Stimulated activated effector memory CD8-positive, alpha-beta T cell treated with anti-CD3 and anti-CD28 coated beads, Interleukin-12 subunit alpha, Interleukin-12 subunit beta, amount 100 ng/mL, for 72 hours (primary cell): ENCODE data around the gene PRPF38B.

Source experiments
- ATAC-seq: fragments of 150-1000 bp; cut with Tn5 transposase; 2 replicates; pipeline ENCODE4 v1.10.0; 2021
- DNase-seq, 2 donors: peaks; one replicate each; pipeline ENCODE4 v3.0.0; 2021 to 2022; ENCODE audit warnings: low spot score in 2 of 2
- H3K27ac Mint-ChIP-seq: one replicate; pipeline ENCODE4 v1.8.0; 2022; ENCODE audit warnings: mild to moderate bottlenecking, mixed read lengths
- H3K36me3 Mint-ChIP-seq: one replicate; pipeline ENCODE4 v1.8.0; 2022; ENCODE audit warnings: mild to moderate bottlenecking, mixed read lengths
- H3K4me1 Mint-ChIP-seq: one replicate; pipeline ENCODE4 v1.8.0; 2022; ENCODE audit warnings: mixed read lengths
- H3K4me3 Mint-ChIP-seq: one replicate; pipeline ENCODE4 v1.8.0; 2022; ENCODE audit warnings: mild to moderate bottlenecking, mixed read lengths
- H3K9me3 Mint-ChIP-seq: one replicate; pipeline ENCODE4 v1.8.0; 2022; ENCODE audit warnings: mixed read lengths

PRPF38B gene

GRCh38 chr1:108719656-108720435, 27.7 kb downstream of the PRPF38B start:
- H3K9me3 Mint-ChIP-seq, result no peaks in the 10 kb centered on the region
- no peak for DNase-seq
- H3K36me3 Mint-ChIP-seq, result no peaks in the 10 kb centered on the region
- H3K4me3 Mint-ChIP-seq, result no peak overlapping the region
- peak; percentile 72 for ATAC-seq
- no peaks in the 10 kb centered on the region for H3K4me1 Mint-ChIP-seq
- no peak overlapping the region for H3K27ac Mint-ChIP-seq

GRCh38 chr1:108722292-108722691, 30.2 kb downstream of the PRPF38B start:
- no peak for ATAC-seq

GRCh38 chr1:108725906-108726305, 33.8 kb downstream of the PRPF38B start:
- H3K9me3 Mint-ChIP-seq, result no peaks in the 10 kb centered on the region
- no peak overlapping the region for H3K27ac Mint-ChIP-seq
- no peaks in the 10 kb centered on the region for H3K4me1 Mint-ChIP-seq
- H3K4me3 Mint-ChIP-seq, result no peak overlapping the region
- ATAC-seq, result no peak
- no peaks in the 10 kb centered on the region for H3K36me3 Mint-ChIP-seq
- no peak for DNase-seq

More at GRCh38 chr1:108722292-108722691, 30.2 kb downstream of the PRPF38B start:
- no peaks in the 10 kb centered on the region for H3K4me1 Mint-ChIP-seq
- H3K9me3 Mint-ChIP-seq, result no peaks in the 10 kb centered on the region
- no peaks in the 10 kb centered on the region for H3K36me3 Mint-ChIP-seq
- no peak overlapping the region for H3K27ac Mint-ChIP-seq
- no peak overlapping the region for H3K4me3 Mint-ChIP-seq
- DNase-seq, result no peak

- Mint-ChIP-seq H3K4me3 (no peak overlapping the region), H3K9me3 (no peaks in the 10 kb centered on the region), H3K27ac (no peak overlapping the region), H3K4me1 (no peaks in the 10 kb centered on the region), H3K36me3 (no peaks in the 10 kb centered on the region)
- ATAC-seq (no peak), DNase-seq (no peak)
These were observed 36.3 kb downstream of the PRPF38B start for GRCh38 chr1:108728327-108728923.

- Mint-ChIP-seq H3K27ac (no peak overlapping the region), H3K9me3 (no peaks in the 10 kb centered on the region), H3K4me1 (no peaks in the 10 kb centered on the region), H3K4me3 (no peak overlapping the region), H3K36me3 (no peaks in the 10 kb centered on the region)
- ATAC-seq (no peak), DNase-seq (no peak)
These were observed 37.4 kb downstream of the PRPF38B start for GRCh38 chr1:108729481-108729880.

GRCh38 chr1:108732398-108732797, 40.3 kb downstream of the PRPF38B start:
- Mint-ChIP-seq H3K4me3 (no peak overlapping the region), H3K9me3 (no peaks in the 10 kb centered on the region), H3K27ac (no peak overlapping the region), H3K4me1 (no peaks in the 10 kb centered on the region), H3K36me3 (no peaks in the 10 kb centered on the region)
- no peak for ATAC-seq
- DNase-seq, result no peak

- no peak for ATAC-seq
- Mint-ChIP-seq H3K4me3 (no peak overlapping the region), H3K4me1 (no peaks in the 10 kb centered on the region), H3K9me3 (no peaks in the 10 kb centered on the region), H3K27ac (no peak overlapping the region), H3K36me3 (no peaks in the 10 kb centered on the region)
- DNase-seq, result no peak
These were observed 42.2 kb downstream of the PRPF38B start for GRCh38 chr1:108734171-108734865.

- ATAC-seq (no peak), DNase-seq (no peak)
- Mint-ChIP-seq H3K27ac (no peak overlapping the region), H3K36me3 (peaks cover 12% of the 10 kb centered on the region), H3K9me3 (no peaks in the 10 kb centered on the region), H3K4me1 (peaks cover 4% of the 10 kb centered on the region), H3K4me3 (no peak overlapping the region)
These were observed 50.1 kb downstream of the PRPF38B start for GRCh38 chr1:108742253-108742652.

- Mint-ChIP-seq H3K9me3 (no peaks in the 10 kb centered on the region), H3K27ac (peak overlapping the region; percentile 98), H3K36me3 (peaks cover 26% of the 10 kb centered on the region), H3K4me3 (peak overlapping the region; percentile 99), H3K4me1 (peaks cover 25% of the 10 kb centered on the region)
- ATAC-seq (no peak), DNase-seq (no peak)
These were observed 53.9 kb downstream of the PRPF38B start for GRCh38 chr1:108745980-108746381.

GRCh38 chr1:108746382-108747170, 54.5 kb downstream of the PRPF38B start, which contains the start of gene STXBP3:
Gene STXBP3, plus strand, starts transcription at chr1:108746674. Its CDS starts 64 bp downstream, at chr1:108746738.
- peaks cover 29% of the 10 kb centered on the region for H3K36me3 Mint-ChIP-seq
- peak; percentile 95 for ATAC-seq
- DNase-seq, result peak; percentile 100
- H3K27ac Mint-ChIP-seq, result peak within 1 kb of the TSS; percentile 98
- peak within 1 kb of the TSS; percentile 99 for H3K4me3 Mint-ChIP-seq
- H3K4me1 Mint-ChIP-seq, result peaks cover 28% of the 10 kb centered on the region
- H3K9me3 Mint-ChIP-seq, result no peaks in the 10 kb centered on the region

- Mint-ChIP-seq H3K27ac (peak overlapping the region; percentile 98), H3K4me3 (peak overlapping the region; percentile 99), H3K36me3 (peaks cover 32% of the 10 kb centered on the region), H3K4me1 (peaks cover 28% of the 10 kb centered on the region), H3K9me3 (no peaks in the 10 kb centered on the region)
- ATAC-seq (peak; percentile 33), DNase-seq (peak; percentile 9 to 64)
These were observed 55.2 kb downstream of the PRPF38B start for GRCh38 chr1:108747171-108747850.

GRCh38 chr1:108747898-108748297, 55.8 kb downstream of the PRPF38B start:
- no peak for DNase-seq
- no peak for ATAC-seq
- peaks cover 38% of the 10 kb centered on the region for H3K36me3 Mint-ChIP-seq
- peak overlapping the region; percentile 99 for H3K4me3 Mint-ChIP-seq
- H3K27ac Mint-ChIP-seq, result no peak overlapping the region
- H3K4me1 Mint-ChIP-seq, result peaks cover 28% of the 10 kb centered on the region
- H3K9me3 Mint-ChIP-seq, result no peaks in the 10 kb centered on the region

GRCh38 chr1:108749081-108749480, 57.0 kb downstream of the PRPF38B start:
- Mint-ChIP-seq H3K4me3 (no peak overlapping the region), H3K9me3 (no peaks in the 10 kb centered on the region), H3K36me3 (peaks cover 50% of the 10 kb centered on the region), H3K27ac (no peak overlapping the region), H3K4me1 (peaks cover 28% of the 10 kb centered on the region)
- DNase-seq (no peak), ATAC-seq (no peak)

GRCh38 chr1:108750476-108751181, 58.5 kb downstream of the PRPF38B start:
- DNase-seq (no peak), ATAC-seq (no peak)
- H3K4me3 Mint-ChIP-seq, result no peak overlapping the region
- H3K27ac Mint-ChIP-seq, result peak overlapping the region; percentile 15
- H3K4me1 Mint-ChIP-seq, result peaks cover 28% of the 10 kb centered on the region
- no peaks in the 10 kb centered on the region for H3K9me3 Mint-ChIP-seq
- H3K36me3 Mint-ChIP-seq, result peaks cover 65% of the 10 kb centered on the region
